Spleen (tissue), 11 donors: Measurements from ENCODE around the gene ZNF436. TPM values are rescaled to one million over a fixed set of nuclear protein-coding genes. Genes with fewer than 3 reads are reported as not detected.

ENCODE experiments used
- DNase-seq: peaks from one replicate; pipeline ENCODE4 v3.0.0-alpha.2; 2020
- H3K27ac ChIP-seq, 8 donors: fragments of 200-600 bp; sonication (generic) in 7 of 8; 1 replicate in 4 of 8; 2 replicates in 4 of 8; pipeline versions ENCODE4 v1.5.0 to v1.8.0; 2016 to 2021; ENCODE audit warnings: inconsistent platforms in 4 of 8, mild to moderate bottlenecking in 4 of 8, moderate library complexity in 1 of 8
- H3K27me3 ChIP-seq, 7 donors: fragments of 200-600 bp; sonication (generic) in 6 of 7; replicated peaks in 1 of 7; 1 replicate in 4 of 7; 2 replicates in 3 of 7; pipeline versions ENCODE4 v1.5.0 to v1.8.0; 2016 to 2021; ENCODE audit warnings: inconsistent platforms in 3 of 7, mild to moderate bottlenecking in 1 of 7
- H3K36me3 ChIP-seq, 6 donors: fragments of 200-600 bp; sonication (generic) in 5 of 6; 1 replicate in 4 of 6; 2 replicates in 2 of 6; pipeline versions ENCODE4 v1.5.0 to v1.8.0; 2016 to 2021; ENCODE audit warnings: inconsistent platforms in 2 of 6
- H3K4me1 ChIP-seq, 6 donors: fragments of 200-600 bp; sonication (generic) in 5 of 6; 1 replicate in 3 of 6; 2 replicates in 3 of 6; pipeline versions ENCODE4 v1.5.0 to v1.8.0; 2016 to 2021; ENCODE audit warnings: inconsistent platforms in 3 of 6
- H3K4me3 ChIP-seq, 8 donors: fragments of 200-600 bp; sonication (generic) in 7 of 8; 1 replicate in 4 of 8; 2 replicates in 4 of 8; pipeline versions ENCODE4 v1.5.0 to v1.8.0; 2016 to 2021; ENCODE audit warnings: inconsistent platforms in 4 of 8, mild to moderate bottlenecking in 4 of 8, moderate library complexity in 2 of 8
- H3K9me3 ChIP-seq, 8 donors: fragments of 200-600 bp; sonication (generic) in 7 of 8; 1 replicate in 4 of 8; 2 replicates in 4 of 8; pipeline versions ENCODE4 v1.5.0 to v1.8.0; 2016 to 2021; ENCODE audit warnings: inconsistent platforms in 4 of 8
- POLR2A ChIP-seq, 3 donors: fragments of 450-650 bp; IDR thresholded peaks; one replicate each; pipeline ENCODE4 v1.5.1; 2017; ENCODE audit warnings: antibody characterized with exemption in 3 of 3, mild to moderate bottlenecking in 1 of 3
- POLR2AphosphoS5 ChIP-seq, 3 donors: sonication (generic); formaldehyde crosslinking; IDR thresholded peaks; one replicate each; pipeline ENCODE4 v1.5.1; 2017; ENCODE audit warnings: antibody characterized with exemption in 3 of 3
- WGBS, 5 donors: extraction: QIAGEN DNeasy Blood & Tissue Kit in 3 of 5; methylation state at CpG; one replicate each; pipeline versions ENCODE4 v1.1.5 to v1.1.7; 2013 to 2018; 5-methylcytosine and 5-hydroxymethylcytosine counted together
- intact Hi-C: fragments of 100-400 bp; cut with DNase I; formaldehyde crosslinking; loops from one replicate; pipeline ENCODE4 v1.15.0; 2023; ENCODE audit warnings: low total_unique reads
- polyA plus RNA-seq, 3 donors: library from polyadenylated mRNA; stranded (reverse); fragments of 200-250 nt; gene quantifications; one replicate each; pipeline ENCODE4 v1.2.1, GENCODE V29; 2013
- total RNA-seq, 7 donors: library from RNA; depleted of rRNA in 3 of 7; stranded (reverse); fragments of >200 nt in 3 of 7; fragmentation: NEBNext Ultra II Directional in 4 of 7; extraction: Animal tissue kit (Norgen Biotek cat#: 25700) in 4 of 7; gene quantifications; one replicate each; pipeline versions ENCODE4 v1.1.0 to v1.2.1, GENCODE V29; 2016 to 2021
- TF ChIP-seq, protein P1 (sequence below), 11 experiments: fragments of 200-600 bp in 7 of 11; fragments of 450-650 bp in 4 of 11; sonication (generic) in 4 of 11; IDR thresholded peaks in 8 of 11; conservative IDR thresholded peaks in 3 of 11; 1 replicate in 7 of 11; 2 replicates in 4 of 11; pipeline versions ENCODE4 v1.4.0 to v1.8.0; 2016 to 2021; ENCODE audit warnings: antibody characterized with exemption in 11 of 11, inconsistent platforms in 4 of 11, mild to moderate bottlenecking in 1 of 11
- donor health status: healthy with polysubstance abuse.
- donor health status: DM: no; HTN: no; CAD: no; lungs with moderate emphysema.
- donor health status: DM: no; HTN: no; CAD: no.
- donor health status: Bipolar disorder and iron deficiency.
- donor health status: healthy.
- donor health status: DM: no; HTN: no; CAD: no.
- donor health status: DM: yes; HTN: yes; CAD: no.

The ZNF436 gene
- total and polyA plus RNA-seq, 10 donors, result 2.8 to 32.1 (median 18.5) TPM

DNA sequence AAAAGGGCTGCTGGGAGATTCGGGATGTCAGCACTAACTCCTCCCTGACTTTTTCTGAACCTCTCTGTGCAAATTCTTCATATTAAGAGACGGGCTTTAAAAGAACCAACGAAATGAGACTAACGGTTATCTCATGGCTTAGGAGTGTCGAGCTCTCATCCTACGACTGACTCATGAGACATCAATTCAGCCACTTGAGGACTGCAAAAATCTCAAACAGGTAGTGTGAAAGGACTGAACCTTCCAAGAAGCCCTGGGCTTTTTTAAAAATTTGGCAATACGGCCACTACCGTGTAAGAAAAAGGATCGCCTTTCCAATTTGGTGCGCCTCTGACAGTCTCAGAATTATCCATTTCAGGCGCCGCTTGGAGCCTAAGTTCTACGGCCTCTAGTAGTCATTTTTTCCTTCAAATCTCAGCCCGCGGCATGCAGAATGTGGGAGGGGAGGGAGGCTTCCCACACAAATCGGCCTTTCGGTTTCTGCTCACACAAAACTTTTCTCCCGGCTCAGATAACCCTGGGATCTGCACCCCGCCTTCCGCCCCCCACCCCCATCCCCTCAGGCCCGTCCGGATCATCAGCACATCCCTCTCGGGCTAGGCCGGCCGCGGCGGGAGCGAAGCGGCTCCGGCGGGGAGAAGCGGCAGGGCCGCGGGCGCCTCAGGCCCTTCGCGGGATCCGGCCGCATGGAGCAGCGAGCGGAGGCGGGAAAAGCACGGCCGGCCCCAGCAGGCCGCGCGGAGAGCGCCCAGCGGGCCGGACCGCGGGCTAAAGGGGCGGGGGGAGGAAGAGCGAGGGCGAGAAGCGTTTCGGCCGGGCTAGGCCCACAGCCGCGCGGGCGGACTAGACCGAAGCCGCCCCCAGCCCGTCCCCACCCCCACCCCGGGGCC is 26.2 kb downstream of the ZNF436 start:
- Histone ChIP-seq H3K27ac (peak overlapping the region; percentile 91 to 99 (median 97)), H3K4me3 (peak overlapping the region; percentile 80 to 98 (median 90)), H3K27me3 (no peaks in the 10 kb centered on the region), H3K9me3 (no peaks in the 10 kb centered on the region), H3K4me1 (peaks cover 30 to 62% (median 58%) of the 10 kb centered on the region in 6 donors), H3K36me3 (no peaks in the 10 kb centered on the region)
- TF ChIP-seq POLR2AphosphoS5 (IDR thresholded peaks at IDR 0.05), result no peak
- TF ChIP-seq, protein P1, sequence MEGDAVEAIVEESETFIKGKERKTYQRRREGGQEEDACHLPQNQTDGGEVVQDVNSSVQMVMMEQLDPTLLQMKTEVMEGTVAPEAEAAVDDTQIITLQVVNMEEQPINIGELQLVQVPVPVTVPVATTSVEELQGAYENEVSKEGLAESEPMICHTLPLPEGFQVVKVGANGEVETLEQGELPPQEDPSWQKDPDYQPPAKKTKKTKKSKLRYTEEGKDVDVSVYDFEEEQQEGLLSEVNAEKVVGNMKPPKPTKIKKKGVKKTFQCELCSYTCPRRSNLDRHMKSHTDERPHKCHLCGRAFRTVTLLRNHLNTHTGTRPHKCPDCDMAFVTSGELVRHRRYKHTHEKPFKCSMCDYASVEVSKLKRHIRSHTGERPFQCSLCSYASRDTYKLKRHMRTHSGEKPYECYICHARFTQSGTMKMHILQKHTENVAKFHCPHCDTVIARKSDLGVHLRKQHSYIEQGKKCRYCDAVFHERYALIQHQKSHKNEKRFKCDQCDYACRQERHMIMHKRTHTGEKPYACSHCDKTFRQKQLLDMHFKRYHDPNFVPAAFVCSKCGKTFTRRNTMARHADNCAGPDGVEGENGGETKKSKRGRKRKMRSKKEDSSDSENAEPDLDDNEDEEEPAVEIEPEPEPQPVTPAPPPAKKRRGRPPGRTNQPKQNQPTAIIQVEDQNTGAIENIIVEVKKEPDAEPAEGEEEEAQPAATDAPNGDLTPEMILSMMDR (IDR thresholded peaks at IDR 0.05 in 8 of 11, conservative IDR thresholded peaks at IDR 0.05 in 3 of 11), result no peak
- TF ChIP-seq POLR2A (IDR thresholded peaks at IDR 0.05), result no peak
- intact Hi-C loops, result no loop called here
- peak; percentile 89 for DNase-seq
- 0 to 1% (median 1%) methylated on average over 21 to 66 of the region's 66 CpGs for WGBS, 5 donors

DNA sequence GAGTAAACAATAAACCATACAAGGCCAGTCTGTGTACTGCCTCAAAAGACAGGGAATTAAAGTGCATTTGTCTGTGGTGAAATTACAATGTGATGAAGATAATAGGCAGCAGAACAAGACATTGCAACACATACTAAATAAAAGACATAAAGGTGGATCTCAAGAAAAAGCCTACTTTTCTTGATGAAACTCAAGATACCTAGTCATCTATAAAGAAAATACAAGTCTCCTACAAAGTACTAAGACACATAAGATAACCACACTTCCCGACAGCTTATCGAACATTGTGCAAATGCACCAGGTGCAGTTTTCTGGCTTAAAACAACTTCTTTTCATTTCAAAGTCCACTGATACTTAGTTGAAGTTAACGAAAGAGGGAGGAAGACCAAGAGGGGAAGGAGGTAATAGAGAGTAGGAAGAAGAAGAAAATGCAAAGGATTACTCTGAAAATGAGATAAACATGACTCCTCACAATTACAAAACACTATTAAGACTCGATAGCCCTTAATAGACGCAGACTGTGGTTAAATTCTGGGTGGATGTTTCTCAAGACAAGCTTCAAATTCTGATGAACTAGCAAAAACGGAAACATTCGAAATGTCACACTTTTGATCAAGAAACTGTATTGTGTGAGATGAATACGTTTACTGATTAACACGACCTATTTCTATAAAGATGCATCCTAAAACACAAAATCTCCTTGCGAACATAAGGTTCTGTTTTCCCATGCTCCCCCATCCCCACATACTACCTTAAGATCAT is 27.5 kb downstream of the ZNF436 start:
- H3K36me3 ChIP-seq, result peaks cover 0 to 14% (median 7%) of the 10 kb centered on the region in 6 donors
- intact Hi-C loops, result no loop called here
- no peaks in the 10 kb centered on the region for H3K9me3 ChIP-seq
- peak overlapping the region in 7 of 8 donors; percentile 35 to 99 (median 97) for H3K27ac ChIP-seq
- H3K4me1 ChIP-seq, result peaks cover 36 to 75% (median 70%) of the 10 kb centered on the region in 6 donors
- 2 to 7% (median 5%) methylated on average over 10 of the region's 10 CpGs for WGBS, 5 donors
- no peak for DNase-seq
- peak overlapping the region; percentile 80 to 98 (median 90) for H3K4me3 ChIP-seq
- TF ChIP-seq POLR2A (IDR thresholded peaks at IDR 0.05) (no peak), POLR2AphosphoS5 (IDR thresholded peaks at IDR 0.05) (no peak)
- TF ChIP-seq, protein P1 (IDR thresholded peaks at IDR 0.05 in 8 of 11, conservative IDR thresholded peaks at IDR 0.05 in 3 of 11), result no peak
- H3K27me3 ChIP-seq, result no peaks in the 10 kb centered on the region

DNA sequence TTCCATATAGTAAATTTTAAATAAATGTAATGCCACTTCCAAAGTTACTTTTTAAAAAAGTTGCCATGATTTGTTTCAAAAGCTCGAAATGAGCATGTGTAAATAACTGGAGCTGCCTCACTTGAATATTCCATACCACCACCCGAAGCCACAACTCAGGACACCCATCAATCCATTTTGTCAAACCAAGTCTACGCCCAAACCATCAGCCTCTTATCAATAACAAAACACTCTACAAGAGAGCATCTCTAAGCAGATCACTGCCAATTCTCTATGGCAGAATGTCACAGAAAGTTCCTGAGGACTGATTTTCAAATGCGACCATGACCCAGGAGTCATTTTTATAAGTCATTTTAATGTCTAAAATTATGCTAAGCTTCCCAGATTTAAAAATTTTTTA is 30.0 kb downstream of the ZNF436 start:
- Histone ChIP-seq H3K4me1 (peaks cover 36 to 71% (median 63%) of the 10 kb centered on the region in 6 donors), H3K4me3 (no peak overlapping the region), H3K27me3 (no peaks in the 10 kb centered on the region), H3K36me3 (peaks cover 0 to 38% (median 27%) of the 10 kb centered on the region in 6 donors), H3K9me3 (no peaks in the 10 kb centered on the region), H3K27ac (no peak overlapping the region)
- TF ChIP-seq, protein P1 (IDR thresholded peaks at IDR 0.05 in 8 of 11, conservative IDR thresholded peaks at IDR 0.05 in 3 of 11), result no peak
- TF ChIP-seq POLR2A (IDR thresholded peaks at IDR 0.05), result no peak
- no peak for TF ChIP-seq POLR2AphosphoS5 (IDR thresholded peaks at IDR 0.05)
- no peak for DNase-seq
- intact Hi-C loops, result no loop called here
- 67 to 84% (median 79%) methylated on average over 4 of the region's 4 CpGs for WGBS, 5 donors
